Thyroid gland (tissue), 4 donors: ENCODE results near the gene PMEPA1. TPM values are rescaled to one million over a fixed set of nuclear protein-coding genes. Genes with fewer than 3 reads are reported as not detected.

Experiments
- DNase-seq, 2 donors: peaks; one replicate each; pipeline ENCODE4 v3.0.0-alpha.2; 2019
- H3K27ac ChIP-seq, 3 donors: fragments of 200-600 bp; sonication (generic); 1 replicate in 2 of 3; 2 replicates in 1 of 3; pipeline ENCODE4 v1.5.1; 2016 to 2019; ENCODE audit warnings: mild to moderate bottlenecking in 1 of 3, moderate library complexity in 1 of 3
- H3K27me3 ChIP-seq: fragments of 200-600 bp; sonication (generic); one replicate; pipeline ENCODE4 v1.5.1; 2019
- H3K36me3 ChIP-seq, 2 donors: fragments of 200-600 bp; sonication (generic); one replicate each; pipeline ENCODE4 v1.5.1; 2016 to 2019
- H3K4me1 ChIP-seq, 2 donors: fragments of 200-600 bp; sonication (generic); one replicate each; pipeline ENCODE4 v1.5.1; 2017 to 2019
- H3K4me3 ChIP-seq, 3 donors: fragments of 200-600 bp; sonication (generic); replicated peaks in 1 of 3; 1 replicate in 2 of 3; 2 replicates in 1 of 3; pipeline ENCODE4 v1.5.1; 2016; ENCODE audit warnings: mild to moderate bottlenecking in 1 of 3
- H3K9me3 ChIP-seq: fragments of 200-600 bp; sonication (generic); one replicate; pipeline ENCODE4 v1.5.1; 2017
- POLR2A ChIP-seq, 2 donors: fragments of 450-650 bp; IDR thresholded peaks; one replicate each; pipeline ENCODE4 v1.6.1; 2017; ENCODE audit warnings: antibody characterized with exemption in 2 of 2, mild to moderate bottlenecking in 2 of 2, moderate library complexity in 1 of 2
- WGBS, 2 donors: methylation state at CpG; one replicate each; pipeline ENCODE4 v1.1.5; 2017; 5-methylcytosine and 5-hydroxymethylcytosine counted together
- intact Hi-C: fragments of 100-400 bp; cut with DNase I; formaldehyde crosslinking; loops from one replicate; pipeline ENCODE4 v1.15.1; 2023
- total RNA-seq, 4 donors: library from RNA; depleted of rRNA; stranded (reverse); fragments of >200 nt; gene quantifications; one replicate each; pipeline ENCODE4 v1.2.3, GENCODE V29; 2016
- TF ChIP-seq, protein P1 (sequence below), 6 experiments: fragments of 200-600 bp in 3 of 6; fragments of 450-650 bp in 3 of 6; sonication (generic) in 3 of 6; IDR thresholded peaks; one replicate each; pipeline ENCODE4 v1.5.1; 2016 to 2019; ENCODE audit warnings: antibody characterized with exemption in 6 of 6, mild to moderate bottlenecking in 2 of 6, inconsistent platforms in 1 of 6, moderate library complexity in 1 of 6

Gene PMEPA1
- total RNA-seq, 4 donors from 2014 or later, result 6.5 to 12.6 (median 8.3) TPM

DNA sequence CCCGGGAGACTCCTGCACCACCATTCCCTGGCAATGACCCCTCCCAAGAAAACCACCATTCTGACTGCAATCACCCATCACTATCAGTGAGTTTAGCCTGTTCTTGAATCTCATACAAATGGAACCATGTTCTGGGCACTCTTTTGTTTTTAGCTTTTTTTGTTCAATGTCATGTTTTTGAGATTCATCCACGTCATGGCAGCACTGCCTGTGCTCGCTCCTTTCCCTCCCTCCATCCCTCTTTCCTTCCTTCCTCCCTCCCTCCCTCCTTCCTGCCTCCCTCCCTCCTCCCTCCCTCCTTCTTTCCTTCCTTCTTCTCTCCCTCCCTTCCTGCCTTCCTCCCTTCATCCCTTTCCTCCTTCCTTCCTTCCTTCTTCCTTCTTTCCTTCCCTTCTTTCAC is 44.4 kb upstream of the PMEPA1 start:
- Histone ChIP-seq H3K36me3 (no peaks in the 10 kb centered on the region), H3K27me3 (no peaks in the 10 kb centered on the region), H3K9me3 (no peaks in the 10 kb centered on the region), H3K4me3 (no peak overlapping the region), H3K4me1 (peaks cover under 1 to 5% of the 10 kb centered on the region in 2 donors), H3K27ac (no peak overlapping the region)
- intact Hi-C loops, result no loop called here
- TF ChIP-seq, protein P1, sequence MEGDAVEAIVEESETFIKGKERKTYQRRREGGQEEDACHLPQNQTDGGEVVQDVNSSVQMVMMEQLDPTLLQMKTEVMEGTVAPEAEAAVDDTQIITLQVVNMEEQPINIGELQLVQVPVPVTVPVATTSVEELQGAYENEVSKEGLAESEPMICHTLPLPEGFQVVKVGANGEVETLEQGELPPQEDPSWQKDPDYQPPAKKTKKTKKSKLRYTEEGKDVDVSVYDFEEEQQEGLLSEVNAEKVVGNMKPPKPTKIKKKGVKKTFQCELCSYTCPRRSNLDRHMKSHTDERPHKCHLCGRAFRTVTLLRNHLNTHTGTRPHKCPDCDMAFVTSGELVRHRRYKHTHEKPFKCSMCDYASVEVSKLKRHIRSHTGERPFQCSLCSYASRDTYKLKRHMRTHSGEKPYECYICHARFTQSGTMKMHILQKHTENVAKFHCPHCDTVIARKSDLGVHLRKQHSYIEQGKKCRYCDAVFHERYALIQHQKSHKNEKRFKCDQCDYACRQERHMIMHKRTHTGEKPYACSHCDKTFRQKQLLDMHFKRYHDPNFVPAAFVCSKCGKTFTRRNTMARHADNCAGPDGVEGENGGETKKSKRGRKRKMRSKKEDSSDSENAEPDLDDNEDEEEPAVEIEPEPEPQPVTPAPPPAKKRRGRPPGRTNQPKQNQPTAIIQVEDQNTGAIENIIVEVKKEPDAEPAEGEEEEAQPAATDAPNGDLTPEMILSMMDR (IDR thresholded peaks at IDR 0.05), result no peak
- no peak for TF ChIP-seq POLR2A (IDR thresholded peaks at IDR 0.05)
- WGBS, 2 donors, result 69 to 84% methylated on average over 3 of the region's 3 CpGs
- DNase-seq, result no peak

DNA sequence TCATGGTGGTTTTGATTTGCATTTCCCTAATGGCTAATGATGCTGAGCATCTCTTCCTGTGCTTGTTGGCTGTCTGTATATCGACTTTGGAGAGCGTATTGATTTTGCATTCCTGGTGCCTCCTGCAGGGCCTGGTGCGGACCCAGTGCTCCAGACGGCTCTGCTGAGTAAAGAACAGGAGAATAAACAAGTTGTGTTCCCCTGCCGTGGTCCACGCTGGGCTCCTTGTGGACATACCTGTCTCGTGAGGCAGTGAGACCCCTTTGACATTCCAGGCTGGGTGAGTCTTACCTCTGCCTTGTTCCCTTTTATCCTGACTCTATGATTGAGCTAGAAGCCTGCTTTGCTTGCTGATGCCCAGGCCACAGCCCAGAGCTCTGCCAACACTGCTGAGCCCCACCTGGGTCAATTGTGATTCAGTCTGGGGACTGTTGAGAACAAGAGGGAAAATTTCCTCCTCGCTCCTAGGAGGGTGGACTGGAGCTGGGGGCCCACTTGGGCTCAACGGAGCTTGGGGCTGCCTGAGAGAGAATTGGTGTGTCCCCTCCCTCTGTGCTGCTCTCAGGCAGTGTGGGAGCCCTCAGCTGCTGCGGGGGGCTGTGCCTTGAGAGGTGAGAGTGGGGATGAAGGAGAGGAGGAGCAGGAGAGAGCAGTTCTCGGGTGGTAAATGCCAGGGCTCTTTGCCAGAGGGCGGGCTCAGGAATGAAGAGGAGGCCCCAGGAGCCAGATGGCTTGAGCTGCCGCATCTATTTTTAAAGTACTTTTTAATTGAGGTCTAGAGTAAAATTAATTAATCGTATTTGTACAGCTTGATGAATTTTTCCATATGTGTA is 43.7 kb upstream of the PMEPA1 start:
- TF ChIP-seq POLR2A (IDR thresholded peaks at IDR 0.05), result no peak
- TF ChIP-seq, protein P1 (IDR thresholded peaks at IDR 0.05), result no peak
- H3K27ac ChIP-seq, result no peak overlapping the region
- H3K4me1 ChIP-seq, result peaks cover 4 to 11% of the 10 kb centered on the region in 2 donors
- intact Hi-C loops, result no loop called here
- DNase-seq, result no peak
- H3K27me3 ChIP-seq, result no peaks in the 10 kb centered on the region
- WGBS, 2 donors, result 56 to 57% methylated on average over 14 of the region's 14 CpGs
- no peaks in the 10 kb centered on the region for H3K9me3 ChIP-seq
- H3K4me3 ChIP-seq, result no peak overlapping the region
- no peaks in the 10 kb centered on the region for H3K36me3 ChIP-seq

DNA sequence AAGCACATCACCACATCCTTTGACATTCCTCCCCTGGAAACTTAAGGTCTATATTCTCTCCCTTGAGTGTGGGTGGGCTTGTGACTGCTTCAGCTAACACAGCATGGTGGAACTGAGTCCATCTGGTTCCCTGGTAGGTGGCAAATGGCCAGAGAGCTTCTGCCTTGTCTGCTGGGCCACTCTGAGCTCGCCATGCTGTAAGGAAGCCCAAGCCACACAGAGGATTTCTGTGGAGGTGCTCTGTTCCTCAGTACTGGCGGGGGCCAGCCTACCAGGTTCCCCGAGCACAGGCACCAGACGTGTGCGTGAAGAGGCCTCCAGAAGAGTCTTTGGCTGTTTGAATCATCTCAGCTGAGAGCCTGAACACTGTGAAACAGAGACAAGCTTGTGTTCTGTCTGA is 41.6 kb upstream of the PMEPA1 start:
- DNase-seq, result no peak
- 75 to 87% methylated on average over 4 of the region's 5 CpGs for WGBS, 2 donors
- no peaks in the 10 kb centered on the region for H3K36me3 ChIP-seq
- H3K4me1 ChIP-seq, result peaks cover 4 to 21% of the 10 kb centered on the region in 2 donors
- H3K27me3 ChIP-seq, result no peaks in the 10 kb centered on the region
- no peak overlapping the region for H3K27ac ChIP-seq
- intact Hi-C loops, result no loop called here
- no peak overlapping the region for H3K4me3 ChIP-seq
- no peaks in the 10 kb centered on the region for H3K9me3 ChIP-seq
- no peak for TF ChIP-seq POLR2A (IDR thresholded peaks at IDR 0.05)
- TF ChIP-seq, protein P1 (IDR thresholded peaks at IDR 0.05), result no peak

DNA sequence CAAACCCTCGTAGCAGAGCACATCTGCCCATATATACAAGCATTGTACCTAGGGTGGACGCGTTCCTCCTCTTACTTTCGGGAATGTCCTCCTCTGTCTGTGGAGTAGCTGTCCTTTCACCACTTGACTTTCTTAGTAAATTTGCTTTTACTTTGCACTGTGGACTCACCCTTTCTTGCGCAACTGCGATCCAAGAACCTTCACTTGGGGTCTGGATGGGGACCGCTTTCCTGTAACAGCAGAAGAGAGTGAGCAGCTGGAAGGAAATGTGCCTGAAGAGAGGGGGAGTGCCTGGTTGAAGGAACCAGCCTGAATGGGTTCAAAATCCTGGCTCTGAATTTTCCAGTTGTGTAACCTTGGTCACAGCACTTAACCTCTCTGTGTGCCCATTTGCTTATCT is 40.1 kb upstream of the PMEPA1 start:
- no peak for DNase-seq
- TF ChIP-seq POLR2A (IDR thresholded peaks at IDR 0.05), result no peak
- TF ChIP-seq, protein P1 (IDR thresholded peaks at IDR 0.05), result no peak
- WGBS, 2 donors, result 87 to 88% methylated on average over 7 of the region's 7 CpGs
- Histone ChIP-seq H3K4me3 (no peak overlapping the region), H3K27me3 (no peaks in the 10 kb centered on the region), H3K27ac (no peak overlapping the region), H3K9me3 (no peaks in the 10 kb centered on the region), H3K4me1 (peaks cover 4 to 21% of the 10 kb centered on the region in 2 donors), H3K36me3 (no peaks in the 10 kb centered on the region)
- intact Hi-C loops, result no loop called here

DNA sequence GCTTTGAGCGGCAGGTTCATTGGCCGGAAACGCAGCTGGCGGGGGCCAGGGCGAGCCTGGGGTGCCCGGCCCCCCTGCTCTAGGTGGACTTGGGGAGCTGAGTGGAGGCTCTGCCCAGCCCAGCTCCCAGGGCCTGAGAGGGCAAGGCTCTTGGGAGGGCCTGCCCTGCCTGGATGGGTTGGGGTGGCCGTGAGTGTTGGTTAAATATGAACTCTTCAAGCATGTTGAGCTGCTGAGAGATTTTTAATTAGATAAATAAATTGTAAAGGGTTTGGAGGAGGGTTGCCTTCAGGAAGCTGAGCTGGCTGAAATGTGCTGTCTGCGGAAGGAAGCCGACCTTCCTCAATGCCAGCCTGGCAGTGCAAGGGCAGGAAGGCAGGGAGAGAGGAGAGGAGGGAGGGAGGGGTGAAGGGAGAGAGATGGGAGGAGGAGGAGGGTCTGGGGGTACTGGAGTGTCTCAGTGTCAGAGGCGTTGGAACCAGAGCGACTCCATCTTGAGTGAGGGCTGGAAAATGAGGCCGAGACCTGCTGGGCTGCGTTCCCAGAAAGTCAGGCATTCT is 39.4 kb upstream of the PMEPA1 start:
- no peak for DNase-seq
- no peaks in the 10 kb centered on the region for H3K36me3 ChIP-seq
- H3K4me3 ChIP-seq, result no peak overlapping the region
- 40 to 48% methylated on average over 10 to 13 of the region's 13 CpGs for WGBS, 2 donors
- H3K27ac ChIP-seq, result peak overlapping the region in 2 of 3 donors; percentile 24 to 58
- H3K4me1 ChIP-seq, result peaks cover 4 to 21% of the 10 kb centered on the region in 2 donors
- no peaks in the 10 kb centered on the region for H3K27me3 ChIP-seq
- intact Hi-C loops, result no loop called here
- no peaks in the 10 kb centered on the region for H3K9me3 ChIP-seq
- TF ChIP-seq, protein P1 (IDR thresholded peaks at IDR 0.05), result no peak
- TF ChIP-seq POLR2A (IDR thresholded peaks at IDR 0.05), result no peak
